Mucosa of rectum (tissue), 2 donors: Measurements from ENCODE around the gene SCTR.

ENCODE experiments used
- H3K27ac ChIP-seq, 2 donors: one replicate each; pipeline ENCODE4 v1.7.0; 2013; ENCODE audit warnings: inconsistent platforms in 2 of 2, low read depth in 2 of 2, low read length in 2 of 2
- H3K27me3 ChIP-seq, 2 donors: one replicate each; pipeline ENCODE4 v1.7.0; 2013; ENCODE audit warnings: low read length in 2 of 2; ENCODE audit not compliant: control insufficient read depth in 2 of 2, insufficient read depth in 2 of 2
- H3K36me3 ChIP-seq, 2 donors: one replicate each; pipeline ENCODE4 v1.7.0; 2013; ENCODE audit warnings: low read length in 2 of 2; ENCODE audit not compliant: control insufficient read depth in 2 of 2, insufficient read depth in 2 of 2
- H3K4me1 ChIP-seq, 2 donors: one replicate each; pipeline ENCODE4 v1.7.0; 2013; ENCODE audit warnings: low read length in 2 of 2, mild to moderate bottlenecking in 1 of 2; ENCODE audit not compliant: control insufficient read depth in 2 of 2, insufficient read depth in 2 of 2
- H3K4me3 ChIP-seq, 2 donors: one replicate each; pipeline ENCODE4 v1.7.0; 2013; ENCODE audit warnings: low read length in 2 of 2
- H3K9ac ChIP-seq, 2 donors: one replicate each; pipeline ENCODE4 v1.7.0; 2013; ENCODE audit warnings: low read length in 2 of 2, low read depth in 1 of 2, mild to moderate bottlenecking in 1 of 2
- H3K9me3 ChIP-seq, 2 donors: one replicate each; pipeline ENCODE4 v1.7.0; 2013; ENCODE audit warnings: low read length in 2 of 2; ENCODE audit not compliant: control insufficient read depth in 2 of 2
- donor health status: healthy.
- donor health status: Normal muscosa, but diverticular disease.

SCTR gene

GRCh38 chr2:119482481-119483394 lies 41.5 kb downstream of the SCTR start:
- no peaks in the 10 kb centered on the region for H3K27me3 ChIP-seq
- no peak overlapping the region for H3K4me3 ChIP-seq
- peaks cover 7 to 10% of the 10 kb centered on the region in 2 donors for H3K4me1 ChIP-seq
- H3K9me3 ChIP-seq = no peaks in the 10 kb centered on the region
- no peaks in the 10 kb centered on the region for H3K36me3 ChIP-seq
- H3K9ac ChIP-seq = no peak overlapping the region
- no peak overlapping the region for H3K27ac ChIP-seq

DNA sequence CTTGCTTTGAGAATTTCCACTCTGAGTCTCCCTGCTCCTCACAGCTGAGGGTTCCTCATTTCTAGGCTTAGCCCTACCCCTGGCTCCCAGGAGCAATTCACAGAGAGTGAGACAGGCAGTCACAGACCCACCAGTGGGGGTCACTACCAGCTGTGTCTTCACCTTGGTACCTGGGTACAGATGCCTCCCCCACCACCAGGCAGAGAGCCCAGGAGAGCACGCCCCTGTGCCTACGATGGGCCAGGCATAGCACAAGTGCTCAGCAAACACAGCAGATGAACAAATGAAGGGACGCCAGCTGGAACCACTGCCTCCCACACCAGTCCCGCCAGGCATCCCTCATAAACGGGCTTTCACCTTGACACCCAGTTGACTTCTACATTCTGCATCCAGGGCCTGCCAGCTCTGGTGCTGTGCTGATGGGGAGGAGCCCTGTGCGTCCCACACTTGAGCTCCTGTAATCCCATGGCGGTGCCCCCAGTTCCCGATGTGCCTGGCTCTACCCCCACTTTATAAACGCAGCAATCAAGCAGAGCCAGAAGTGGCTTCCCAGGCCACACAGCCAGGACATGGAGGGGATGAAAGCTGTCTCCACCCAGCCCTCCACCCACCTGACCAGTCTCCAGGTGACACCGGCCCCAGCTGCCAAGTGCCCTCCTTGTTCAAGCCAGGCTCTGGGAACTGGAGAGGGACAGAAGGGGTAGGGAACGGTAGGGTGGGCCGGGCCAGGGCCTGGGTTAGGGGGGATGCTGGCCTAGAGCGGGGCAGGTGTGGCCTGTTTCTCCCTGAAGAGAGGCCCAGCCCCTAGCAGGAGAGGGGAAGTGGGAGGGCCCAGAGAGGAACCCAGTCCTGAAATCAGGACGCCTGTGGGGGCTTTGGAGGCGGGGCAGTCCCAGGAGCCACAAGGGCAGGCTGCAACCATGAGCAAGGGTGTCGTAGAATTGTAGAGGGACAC lies 42.5 kb downstream of the SCTR start:
- no peaks in the 10 kb centered on the region for H3K27me3 ChIP-seq
- H3K9ac ChIP-seq = no peak overlapping the region
- H3K4me1 ChIP-seq = peaks cover 0 to 2% of the 10 kb centered on the region in 2 donors
- H3K27ac ChIP-seq = no peak overlapping the region
- H3K9me3 ChIP-seq = no peaks in the 10 kb centered on the region
- no peaks in the 10 kb centered on the region for H3K36me3 ChIP-seq
- H3K4me3 ChIP-seq = no peak overlapping the region

- H3K27me3 ChIP-seq = no peaks in the 10 kb centered on the region
- H3K9me3 ChIP-seq = no peaks in the 10 kb centered on the region
- H3K9ac ChIP-seq = no peak overlapping the region
- no peak overlapping the region for H3K27ac ChIP-seq
- no peaks in the 10 kb centered on the region for H3K36me3 ChIP-seq
- peaks cover 3 to 4% of the 10 kb centered on the region in 2 donors for H3K4me1 ChIP-seq
- H3K4me3 ChIP-seq = no peak overlapping the region
Measured at GRCh38 chr2:119480718-119481142, 43.6 kb downstream of the SCTR start.

GRCh38 chr2:119480184-119480583 lies 44.1 kb downstream of the SCTR start:
- H3K27ac ChIP-seq = no peak overlapping the region
- H3K4me3 ChIP-seq = no peak overlapping the region
- no peaks in the 10 kb centered on the region for H3K27me3 ChIP-seq
- no peaks in the 10 kb centered on the region for H3K36me3 ChIP-seq
- H3K4me1 ChIP-seq = peaks cover 3 to 4% of the 10 kb centered on the region in 2 donors
- H3K9ac ChIP-seq = no peak overlapping the region
- no peaks in the 10 kb centered on the region for H3K9me3 ChIP-seq

DNA sequence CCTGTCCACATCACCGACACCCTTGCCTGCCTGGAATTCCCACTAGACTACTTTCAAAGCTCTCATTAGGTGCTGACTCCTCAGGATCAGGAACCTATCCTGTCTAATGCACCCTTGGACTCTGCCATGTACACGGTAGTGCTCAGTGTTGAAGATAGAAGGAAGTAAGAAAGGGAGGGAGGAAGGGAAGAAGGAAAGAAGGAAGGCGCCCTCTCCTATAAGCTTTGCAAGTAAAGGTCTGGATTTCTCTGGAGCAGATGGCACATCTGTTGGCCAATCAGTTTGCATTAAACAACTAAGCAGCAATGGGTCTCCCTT lies 45.3 kb downstream of the SCTR start:
- no peaks in the 10 kb centered on the region for H3K9me3 ChIP-seq
- no peak overlapping the region for H3K27ac ChIP-seq
- no peak overlapping the region for H3K4me3 ChIP-seq
- no peak overlapping the region for H3K9ac ChIP-seq
- H3K36me3 ChIP-seq = no peaks in the 10 kb centered on the region
- H3K27me3 ChIP-seq = no peaks in the 10 kb centered on the region
- H3K4me1 ChIP-seq = peaks cover 3 to 4% of the 10 kb centered on the region in 2 donors

DNA sequence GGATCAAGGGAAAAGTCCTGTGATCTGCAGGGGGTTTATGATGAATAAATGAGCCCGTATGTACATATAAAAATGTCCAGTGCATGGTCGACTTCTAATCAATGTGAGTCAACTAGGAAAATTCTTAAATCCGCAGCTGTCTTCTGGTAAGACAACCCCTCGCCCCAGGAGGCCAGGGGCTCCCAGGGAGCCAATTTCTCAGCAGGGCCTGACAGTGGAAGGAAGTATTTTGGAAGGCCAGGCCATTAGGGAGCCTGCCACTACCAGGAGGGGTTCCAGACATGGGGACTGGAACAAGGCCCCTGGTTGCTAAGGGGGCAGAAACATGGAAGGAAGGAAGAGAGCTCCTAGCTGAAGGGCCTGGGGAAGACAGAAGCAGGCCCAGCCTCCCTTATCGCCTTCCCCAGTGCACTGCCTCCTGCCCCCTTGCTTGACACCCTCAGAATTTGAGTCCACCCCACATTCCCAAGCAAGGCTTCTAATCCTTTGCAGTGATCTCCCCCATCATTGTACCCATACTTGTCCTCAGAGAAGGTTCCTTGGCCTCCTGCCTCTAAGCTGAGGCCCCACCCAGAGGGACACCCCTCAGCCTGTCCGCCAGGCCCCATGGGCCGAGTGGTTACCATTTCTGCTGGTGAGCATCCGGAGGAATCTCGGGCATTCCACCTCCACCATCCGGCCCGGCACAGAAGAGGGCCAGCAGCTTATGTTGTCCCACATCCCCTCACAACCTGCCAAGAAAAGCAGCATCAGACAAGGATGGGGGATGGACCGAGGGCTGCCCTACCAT lies 45.9 kb downstream of the SCTR start:
- Histone ChIP-seq H3K27ac (no peak overlapping the region), H3K9ac (no peak overlapping the region), H3K4me1 (peaks cover 3 to 4% of the 10 kb centered on the region in 2 donors), H3K9me3 (no peaks in the 10 kb centered on the region), H3K27me3 (no peaks in the 10 kb centered on the region), H3K36me3 (no peaks in the 10 kb centered on the region), H3K4me3 (no peak overlapping the region)

- H3K27me3 ChIP-seq = no peaks in the 10 kb centered on the region
- no peak overlapping the region for H3K9ac ChIP-seq
- H3K36me3 ChIP-seq = no peaks in the 10 kb centered on the region
- H3K4me1 ChIP-seq = peaks cover 4 to 6% of the 10 kb centered on the region in 2 donors
- no peak overlapping the region for H3K27ac ChIP-seq
- H3K4me3 ChIP-seq = no peak overlapping the region
- no peaks in the 10 kb centered on the region for H3K9me3 ChIP-seq
Measured at GRCh38 chr2:119477113-119477505, 47.2 kb downstream of the SCTR start.

DNA sequence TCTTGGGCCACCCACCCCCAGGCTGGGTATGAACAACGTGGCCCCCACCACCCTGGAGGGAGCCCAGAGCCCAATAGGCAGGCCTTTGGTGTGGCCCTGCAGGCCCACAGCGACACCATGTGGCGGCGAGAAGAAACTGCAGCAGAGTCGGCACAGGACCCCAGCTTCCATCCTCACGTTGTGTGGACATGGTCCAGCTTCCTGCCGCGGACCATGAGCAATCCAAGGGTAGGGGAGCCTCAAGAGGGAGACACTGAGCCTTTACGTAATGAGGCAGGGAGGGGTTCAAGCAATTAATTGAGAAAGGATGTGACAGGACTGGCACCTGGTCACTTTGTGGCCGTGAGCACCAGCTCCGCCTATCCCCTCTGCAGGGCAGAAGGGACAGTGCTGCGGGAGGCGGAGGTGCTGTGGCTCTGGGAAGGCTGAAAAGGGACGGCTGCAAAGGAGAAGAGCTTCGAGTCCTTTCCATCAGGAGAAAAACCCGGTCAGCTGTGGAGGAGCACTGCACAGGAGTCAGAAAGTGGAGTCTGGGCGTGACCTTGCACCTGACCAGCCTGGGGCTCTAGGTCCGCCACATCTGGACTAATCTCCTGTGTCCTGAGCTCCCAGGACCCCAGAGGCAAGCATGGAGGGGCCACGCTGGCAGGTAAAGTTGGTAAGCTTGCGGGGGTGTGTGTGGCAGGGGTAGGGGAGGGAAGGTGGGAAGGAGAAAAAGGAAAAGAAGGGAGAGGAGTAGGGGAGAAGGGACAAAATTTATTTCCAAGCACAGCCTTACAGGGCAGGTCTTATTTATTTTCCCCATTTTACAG lies 47.8 kb downstream of the SCTR start:
- Histone ChIP-seq H3K36me3 (no peaks in the 10 kb centered on the region), H3K9me3 (no peaks in the 10 kb centered on the region), H3K27ac (no peak overlapping the region), H3K4me1 (peaks cover 4 to 6% of the 10 kb centered on the region in 2 donors), H3K27me3 (no peaks in the 10 kb centered on the region), H3K4me3 (no peak overlapping the region), H3K9ac (no peak overlapping the region)

GRCh38 chr2:119475857-119476244 lies 48.4 kb downstream of the SCTR start:
- H3K27ac ChIP-seq = no peak overlapping the region

More at GRCh38 chr2:119475857-119476244, 48.4 kb downstream of the SCTR start:
- Histone ChIP-seq H3K36me3 (no peaks in the 10 kb centered on the region), H3K9ac (no peak overlapping the region), H3K27me3 (no peaks in the 10 kb centered on the region), H3K4me3 (no peak overlapping the region), H3K9me3 (no peaks in the 10 kb centered on the region), H3K4me1 (peaks cover 4 to 6% of the 10 kb centered on the region in 2 donors)
